Stromal cell of bone marrow (primary cell): ENCODE measurements around the gene PRR36.
A peak's percentile ranks its signal among the peaks of the same experiment; 100 is the strongest.
"Not testable (repeated sequence)": the region's sequence is repeated elsewhere in the genome, so short reads cannot be mapped to it uniquely, and the experiment has no call there.

Experiments used
- DNase-seq: peaks from one replicate; pipeline ENCODE4 v3.0.0-alpha.2; 2012; ENCODE audit warnings: low read depth

Gene PRR36

GRCh38 chr19:7898967-7899366, 24.8 kb upstream of the PRR36 start:
- no peak for DNase-seq

- no peak for DNase-seq
Observed at GRCh38 chr19:7897292-7897691, 23.1 kb upstream of the PRR36 start.

GRCh38 chr19:7895565-7895964, 21.4 kb upstream of the PRR36 start:
- DNase-seq: no peak

- no peak for DNase-seq
Observed at GRCh38 chr19:7894612-7895309, 20.6 kb upstream of the PRR36 start.

- not testable (repeated sequence) for DNase-seq
Observed at GRCh38 chr19:7893362-7894101, 19.3 kb upstream of the PRR36 start.

- DNase-seq: no peak
Observed at GRCh38 chr19:7888826-7889217, 14.6 kb upstream of the PRR36 start.

GRCh38 chr19:7888145-7888825, 14.1 kb upstream of the PRR36 start, which contains the start of gene LRRC8E:
Gene LRRC8E (plus strand): TSS chr19:7888510. CDS start chr19:7895604, 7,094 bp downstream.
- peak; percentile 52 for DNase-seq

- no peak for DNase-seq
Observed at GRCh38 chr19:7887408-7888144, 13.4 kb upstream of the PRR36 start.

GRCh38 chr19:7885818-7886217, 11.6 kb upstream of the PRR36 start:
- DNase-seq: no peak

- DNase-seq: no peak
Observed at GRCh38 chr19:7883796-7884570, 9.8 kb upstream of the PRR36 start.

GRCh38 chr19:7883105-7883504, 8.9 kb upstream of the PRR36 start:
- DNase-seq: no peak

- DNase-seq: no peak
Observed at GRCh38 chr19:7881910-7882309, 7.7 kb upstream of the PRR36 start.

- no peak for DNase-seq
Observed at GRCh38 chr19:7879836-7880235, 5.6 kb upstream of the PRR36 start.

GRCh38 chr19:7879111-7879807, 5.1 kb upstream of the PRR36 start:
- DNase-seq: no peak

- DNase-seq: no peak
Observed at GRCh38 chr19:7877249-7877836, 3.2 kb upstream of the PRR36 start.

- DNase-seq: no peak
Observed at GRCh38 chr19:7874897-7875273, 695 bp upstream of the PRR36 start.

- DNase-seq: no peak
Observed at GRCh38 chr19:7873304-7874075, 700 bp downstream of the PRR36 start.

- DNase-seq: no peak
Observed at GRCh38 chr19:7872306-7873204, 1.6 kb downstream of the PRR36 start.
